ENCODE results near the gene PCBP4. TPM values are rescaled to one million over a fixed set of nuclear protein-coding genes. Genes with fewer than 3 reads are reported as not detected.

Gene PCBP4
- total RNA-seq, 1 experiment from 2014 or later, result 48.8 TPM

- no TSS peak for BruUV-seq (replicated peaks)
- RAD21 ChIA-PET (ENCODE audit: low non-redundant PET in 1 of 2, low total read pairs in 2 of 2, uncharacterized antibody in 2 of 2, unreplicated experiment in 2 of 2), result interaction anchor here in 1 of 2 experiments (0.5 kb wide), 1 partner anchor 324 kb away, joined by 3 read pairs; no protein-coding TSS in a partner anchor
- intact Hi-C loops (cut with micrococcal nuclease), result no loop called here
- Histone ChIP-seq H3K9ac (ENCODE audit: low read length) (no peak overlapping the region), H3K27ac (ENCODE audit: low read depth, low read length) (no peak overlapping the region), H3K9me2 (ENCODE audit: insufficient read depth) (no peaks in the 10 kb centered on the region), H3K36me3 (ENCODE audit: control insufficient read depth in 1 of 2, insufficient read depth in 2 of 2, low read length in 2 of 2) (no peaks in the 10 kb centered on the region), H2AFZ (ENCODE audit: low read depth, low read length, poor library complexity, severe bottlenecking) (no peak overlapping the region), H3K4me1 (ENCODE audit: control insufficient read depth in 1 of 2, insufficient read depth in 2 of 2, low read length in 2 of 2) (peaks cover 0 to 6% of the 10 kb centered on the region in 2 experiments; a peak in 1 of 4 replicates), H3K4me3 (replicated peaks in 1 of 2; ENCODE audit: low read depth in 1 of 2, low read length in 2 of 2) (no peak overlapping the region), H4K20me1 (ENCODE audit: insufficient read depth) (no peaks in the 10 kb centered on the region), H3K27me3 (ENCODE audit: insufficient read depth, low read length) (no peaks in the 10 kb centered on the region), H3K9me3 (ENCODE audit: control insufficient read depth in 1 of 2, insufficient read depth in 1 of 2, low read depth in 1 of 2, low read length in 2 of 2) (no peaks in the 10 kb centered on the region), H3K79me2 (ENCODE audit: insufficient read depth, low read length) (no peaks in the 10 kb centered on the region), H3K4me2 (ENCODE audit: low read length) (no peak overlapping the region)
- CTCF ChIA-PET, result interaction anchor here (0.9 to 1.5 kb wide), 4 partner anchors 8 to 40 kb away, joined by 3 to 4 read pairs (median 3); no protein-coding TSS in a partner anchor
- DNase-seq (ENCODE audit: low read depth, low spot score) (peak; percentile 15), ATAC-seq (peak; percentile 87)
- peak; percentile 50 to 75 (median 63); a peak in 5 of 6 replicates for TF ChIP-seq CTCF (IDR thresholded peaks at IDR 0.05 in 2 of 3, conservative IDR thresholded peaks at IDR 0.05 in 1 of 3; ENCODE audit: borderline replicate concordance in 1 of 3, insufficient read depth in 1 of 3, low read depth in 2 of 3, low read length in 2 of 3)
- no peak for TF ChIP-seq YY1 (IDR thresholded peaks at IDR 0.05; ENCODE audit: extremely low read depth, insufficient replicate concordance, low read depth, low read length)
- POLR2A ChIA-PET, result interaction anchor here (1.4 kb wide), 1 partner anchor 140 kb away, joined by 4 read pairs; no protein-coding TSS in a partner anchor
Measured at GRCh38 chr3:52014613-52015012, 47.4 kb upstream of the PCBP4 start.

- no peak for DNase-seq (ENCODE audit: low read depth, low spot score)
- peaks cover 0 to 6% of the 10 kb centered on the region in 2 experiments; a peak in 1 of 4 replicates for H3K4me1 ChIP-seq (ENCODE audit: control insufficient read depth in 1 of 2, insufficient read depth in 2 of 2, low read length in 2 of 2)
- H4K20me1 ChIP-seq (ENCODE audit: insufficient read depth), result no peaks in the 10 kb centered on the region
- no peaks in the 10 kb centered on the region for H3K27me3 ChIP-seq (ENCODE audit: insufficient read depth, low read length)
- intact Hi-C loops (cut with micrococcal nuclease), result no loop called here
- H3K9me2 ChIP-seq (ENCODE audit: insufficient read depth), result no peaks in the 10 kb centered on the region
- POLR2A ChIA-PET, result interaction anchor here (1.4 kb wide), 1 partner anchor 141 kb away, joined by 4 read pairs; no protein-coding TSS in a partner anchor
- RAD21 ChIA-PET (ENCODE audit: low non-redundant PET in 1 of 2, low total read pairs in 2 of 2, uncharacterized antibody in 2 of 2, unreplicated experiment in 2 of 2), result interaction anchor here in 1 of 2 experiments (0.5 kb wide), 1 partner anchor 325 kb away, joined by 3 read pairs; no protein-coding TSS in a partner anchor
- H3K79me2 ChIP-seq (ENCODE audit: insufficient read depth, low read length), result no peaks in the 10 kb centered on the region
- CTCF ChIA-PET, result interaction anchor here (0.9 to 1.5 kb wide), 3 partner anchors 9 to 31 kb away, joined by 3 to 4 read pairs (median 3); no protein-coding TSS in a partner anchor
- H2AFZ ChIP-seq (ENCODE audit: low read depth, low read length, poor library complexity, severe bottlenecking), result no peak overlapping the region
- no peak overlapping the region for H3K4me2 ChIP-seq (ENCODE audit: low read length)
- H3K36me3 ChIP-seq (ENCODE audit: control insufficient read depth in 1 of 2, insufficient read depth in 2 of 2, low read length in 2 of 2), result no peaks in the 10 kb centered on the region
- H3K4me3 ChIP-seq (replicated peaks in 1 of 2; ENCODE audit: low read depth in 1 of 2, low read length in 2 of 2), result no peak overlapping the region
- no peak overlapping the region for H3K9ac ChIP-seq (ENCODE audit: low read length)
- no peak overlapping the region for H3K27ac ChIP-seq (ENCODE audit: low read depth, low read length)
- peak; percentile 84 for ATAC-seq
- H3K9me3 ChIP-seq (ENCODE audit: control insufficient read depth in 1 of 2, insufficient read depth in 1 of 2, low read depth in 1 of 2, low read length in 2 of 2), result no peaks in the 10 kb centered on the region
- BruUV-seq (replicated peaks), result no TSS peak
- TF ChIP-seq ZBTB33 (IDR thresholded peaks at IDR 0.05; ENCODE audit: extremely low read depth, insufficient replicate concordance, low read length) (no peak), REST (IDR thresholded peaks at IDR 0.05; ENCODE audit: low read depth) (no peak)
Measured at GRCh38 chr3:52013802-52014598, 46.7 kb upstream of the PCBP4 start.
